ENCODE measurements around the gene CRYL1.

The CRYL1 gene

DNA sequence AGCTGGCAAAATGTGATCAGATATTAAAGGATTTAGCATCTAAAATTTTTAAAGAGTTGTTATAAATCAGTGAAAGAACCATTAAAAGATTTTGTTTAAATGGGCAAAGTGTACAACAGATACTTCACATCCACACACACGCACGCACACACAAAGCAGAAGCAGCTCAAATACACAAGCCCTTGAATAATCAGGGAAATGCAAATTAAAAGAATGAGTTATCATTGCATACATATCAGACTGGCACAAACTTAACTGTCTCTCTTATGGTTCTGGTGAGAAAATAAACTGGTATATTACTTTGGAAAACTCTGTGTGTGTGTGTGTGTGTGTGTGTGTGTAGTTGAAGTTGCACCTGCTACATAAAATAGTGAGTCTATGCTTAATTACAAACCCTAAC, 59.3 kb downstream of the CRYL1 start:
- TF ChIP-seq ZFX (IDR thresholded peaks at IDR 0.05; ENCODE audit: borderline replicate concordance) = no peak
- TF ChIP-seq, protein P1, sequence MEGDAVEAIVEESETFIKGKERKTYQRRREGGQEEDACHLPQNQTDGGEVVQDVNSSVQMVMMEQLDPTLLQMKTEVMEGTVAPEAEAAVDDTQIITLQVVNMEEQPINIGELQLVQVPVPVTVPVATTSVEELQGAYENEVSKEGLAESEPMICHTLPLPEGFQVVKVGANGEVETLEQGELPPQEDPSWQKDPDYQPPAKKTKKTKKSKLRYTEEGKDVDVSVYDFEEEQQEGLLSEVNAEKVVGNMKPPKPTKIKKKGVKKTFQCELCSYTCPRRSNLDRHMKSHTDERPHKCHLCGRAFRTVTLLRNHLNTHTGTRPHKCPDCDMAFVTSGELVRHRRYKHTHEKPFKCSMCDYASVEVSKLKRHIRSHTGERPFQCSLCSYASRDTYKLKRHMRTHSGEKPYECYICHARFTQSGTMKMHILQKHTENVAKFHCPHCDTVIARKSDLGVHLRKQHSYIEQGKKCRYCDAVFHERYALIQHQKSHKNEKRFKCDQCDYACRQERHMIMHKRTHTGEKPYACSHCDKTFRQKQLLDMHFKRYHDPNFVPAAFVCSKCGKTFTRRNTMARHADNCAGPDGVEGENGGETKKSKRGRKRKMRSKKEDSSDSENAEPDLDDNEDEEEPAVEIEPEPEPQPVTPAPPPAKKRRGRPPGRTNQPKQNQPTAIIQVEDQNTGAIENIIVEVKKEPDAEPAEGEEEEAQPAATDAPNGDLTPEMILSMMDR (IDR thresholded peaks at IDR 0.05) = no peak
- no peak overlapping the region for H3K27ac ChIP-seq

DNA sequence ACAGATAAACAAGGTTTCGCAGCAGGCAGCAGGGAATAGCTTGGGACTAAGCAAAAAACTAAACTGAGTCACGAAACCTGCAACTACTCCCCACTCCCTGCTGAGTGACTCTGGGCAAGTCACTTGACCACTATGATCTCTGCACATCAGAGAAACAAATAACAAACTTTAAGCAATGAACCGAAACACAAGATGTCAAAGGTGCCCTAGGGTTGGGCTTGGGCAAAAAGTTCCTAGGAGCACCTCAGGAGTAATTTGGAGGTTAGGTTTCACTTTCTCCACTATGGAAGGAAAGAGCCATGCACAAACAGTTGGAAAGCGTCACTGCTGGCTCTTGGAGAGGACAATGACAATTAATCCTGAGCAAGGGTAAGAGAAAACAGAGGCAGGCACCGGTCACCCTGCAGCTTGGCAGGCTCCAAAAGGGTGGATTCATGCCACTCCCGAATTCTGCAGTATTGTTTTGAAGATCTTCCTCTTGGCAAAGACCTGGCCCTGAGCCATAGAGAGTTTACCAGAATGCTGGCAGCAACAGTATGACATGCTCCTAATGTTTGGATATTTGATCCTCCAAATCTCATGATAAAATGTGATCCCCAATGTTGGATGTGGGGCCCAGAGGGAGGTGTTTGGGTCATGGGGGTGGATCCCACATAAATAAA, 60.3 kb downstream of the CRYL1 start:
- H3K27ac ChIP-seq = no peak overlapping the region
- no peak for TF ChIP-seq ZFX (IDR thresholded peaks at IDR 0.05; ENCODE audit: borderline replicate concordance)
- TF ChIP-seq, protein P1 (IDR thresholded peaks at IDR 0.05) = no peak

DNA sequence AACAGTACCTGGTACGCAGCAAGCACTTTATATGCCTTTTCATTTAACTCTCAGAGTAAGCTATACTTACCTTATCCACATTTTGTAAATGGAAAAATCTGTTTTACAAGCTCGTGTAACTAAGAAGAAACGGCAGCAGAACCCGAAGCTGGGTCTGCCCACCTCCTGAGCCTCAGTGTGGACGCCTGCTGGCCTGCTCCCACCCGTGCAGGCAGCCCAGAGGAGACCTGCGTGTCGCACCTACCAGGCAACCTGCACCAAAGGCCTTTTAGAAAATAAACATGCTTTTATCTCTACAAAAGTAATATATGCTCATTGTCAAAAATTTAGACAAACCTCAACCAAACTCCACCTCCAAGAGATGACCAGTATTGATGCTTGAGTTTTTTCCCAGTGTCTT, 62.7 kb downstream of the CRYL1 start:
- no peak for TF ChIP-seq ZFX (IDR thresholded peaks at IDR 0.05; ENCODE audit: borderline replicate concordance)
- TF ChIP-seq, protein P1 (IDR thresholded peaks at IDR 0.05) = no peak

DNA sequence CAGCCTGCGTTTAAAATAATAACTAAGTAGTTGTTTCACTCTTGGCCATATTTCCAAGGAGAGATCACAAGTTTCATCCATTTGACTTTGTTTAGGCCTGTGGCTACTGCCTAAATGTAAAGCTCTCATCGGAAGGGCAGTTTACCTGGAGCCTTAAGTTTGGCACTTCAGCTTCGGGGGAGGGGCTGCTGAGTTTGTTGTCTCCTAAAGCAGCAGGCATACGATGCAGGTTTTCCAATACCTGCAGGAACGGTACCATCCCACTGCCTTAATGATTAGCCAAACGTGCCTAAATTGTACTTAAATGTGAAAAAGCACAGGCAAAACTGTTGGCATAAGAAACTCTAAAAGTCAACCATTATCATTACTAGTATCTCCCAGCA, 63.1 kb downstream of the CRYL1 start:
- no peak for TF ChIP-seq ZFX (IDR thresholded peaks at IDR 0.05; ENCODE audit: borderline replicate concordance)
- TF ChIP-seq, protein P1 (IDR thresholded peaks at IDR 0.05) = no peak

More for the DNA sequence above, 62.7 kb downstream of the CRYL1 start:
- H3K27ac ChIP-seq = no peak overlapping the region

DNA sequence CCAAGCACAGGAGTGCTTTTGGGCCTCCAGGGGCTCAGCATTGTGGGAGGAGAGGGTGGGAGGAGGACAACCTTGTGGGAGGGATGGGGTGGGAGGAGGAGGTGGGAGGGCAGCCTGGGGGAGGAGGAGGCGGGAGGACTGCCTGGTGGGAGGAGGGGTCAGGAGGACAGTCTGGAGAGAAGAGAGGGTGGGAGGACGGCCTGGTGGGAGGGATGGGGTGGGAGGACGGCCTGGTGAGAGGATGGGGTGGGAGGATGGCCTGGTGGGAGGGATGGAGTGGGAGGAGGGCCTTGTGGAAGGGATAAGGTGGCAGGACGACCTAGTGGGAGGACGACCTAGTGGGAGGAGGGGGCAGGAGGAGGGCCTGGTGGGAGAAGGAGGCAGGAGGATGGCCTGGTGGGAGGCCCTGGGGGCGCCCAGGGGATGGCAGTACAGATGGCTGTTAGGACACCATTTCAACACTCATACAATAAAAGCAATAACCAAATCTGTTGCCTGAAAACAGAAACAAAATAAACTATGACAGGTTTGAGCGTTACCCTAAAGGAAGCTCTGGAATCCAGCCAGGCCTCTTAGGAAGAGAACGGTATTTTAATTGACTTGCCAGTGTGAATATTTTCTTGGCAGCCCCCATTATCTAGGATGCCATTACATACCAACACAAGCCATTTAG, 63.7 kb downstream of the CRYL1 start:
- TF ChIP-seq ZFX (IDR thresholded peaks at IDR 0.05; ENCODE audit: borderline replicate concordance) = no peak
- TF ChIP-seq, protein P1 (IDR thresholded peaks at IDR 0.05) = no peak
- no peak overlapping the region for H3K27ac ChIP-seq

More for the DNA sequence above, 63.1 kb downstream of the CRYL1 start:
- no peak overlapping the region for H3K27ac ChIP-seq

DNA sequence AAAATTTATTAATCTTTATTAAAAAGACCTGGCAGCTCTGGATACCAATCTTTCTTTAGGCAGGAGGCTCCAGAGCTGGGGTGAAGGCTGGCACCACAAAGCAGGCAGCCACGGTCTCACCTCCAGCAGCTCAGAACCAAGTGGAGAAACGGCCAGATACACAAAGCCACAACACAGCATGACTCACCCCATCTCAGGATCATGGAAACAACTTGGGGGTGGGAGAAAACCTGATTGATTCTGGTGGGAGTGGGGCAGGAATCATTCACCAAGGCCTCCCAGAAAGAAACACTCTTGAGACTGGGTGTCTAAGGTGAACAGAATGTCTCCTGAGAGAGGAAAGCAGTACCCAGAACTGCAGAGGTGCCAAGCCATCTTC, 64.2 kb downstream of the CRYL1 start:
- TF ChIP-seq, protein P1 (IDR thresholded peaks at IDR 0.05) = no peak
- TF ChIP-seq ZFX (IDR thresholded peaks at IDR 0.05; ENCODE audit: borderline replicate concordance) = no peak
- H3K27ac ChIP-seq = no peak overlapping the region

DNA sequence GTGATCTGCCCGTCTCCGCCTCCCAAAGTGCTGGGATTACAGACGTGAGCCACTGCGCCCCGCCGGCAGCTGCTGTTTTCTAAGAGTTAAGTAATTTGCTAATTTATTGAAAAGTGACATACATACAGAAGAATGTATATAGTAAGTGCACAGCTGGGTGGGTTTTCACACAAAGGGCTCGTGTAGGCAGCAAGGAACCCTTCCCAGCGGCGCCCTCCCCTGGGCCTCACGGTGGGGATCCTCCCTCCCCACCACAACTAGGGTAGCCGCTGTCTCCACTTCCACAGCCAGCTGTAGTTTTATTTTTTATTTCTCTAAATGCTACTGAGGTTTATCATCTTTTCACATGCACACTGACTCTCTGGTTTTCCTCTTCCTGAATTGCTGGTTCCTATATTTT, 64.9 kb downstream of the CRYL1 start:
- TF ChIP-seq, protein P1 (IDR thresholded peaks at IDR 0.05) = no peak
- no peak for TF ChIP-seq ZFX (IDR thresholded peaks at IDR 0.05; ENCODE audit: borderline replicate concordance)
- no peak overlapping the region for H3K27ac ChIP-seq
